22Rv1 (cell line): ENCODE data around the gene E2F7.

Experiments used
- H3K27ac ChIP-seq: fragments of 450-650 bp; 2 replicates; pipeline ENCODE4 v1.5.1; 2017
- ZFX ChIP-seq: fragments of 450-650 bp; IDR thresholded peaks from 2 replicates; pipeline ENCODE4 v1.6.1; 2017; ENCODE audit warnings: antibody characterized with exemption, borderline replicate concordance
- TF ChIP-seq, protein P1 (sequence below): fragments of 450-650 bp; IDR thresholded peaks from 2 replicates; pipeline ENCODE4 v1.5.1; 2017; ENCODE audit warnings: mild to moderate bottlenecking

Gene E2F7, protein sequence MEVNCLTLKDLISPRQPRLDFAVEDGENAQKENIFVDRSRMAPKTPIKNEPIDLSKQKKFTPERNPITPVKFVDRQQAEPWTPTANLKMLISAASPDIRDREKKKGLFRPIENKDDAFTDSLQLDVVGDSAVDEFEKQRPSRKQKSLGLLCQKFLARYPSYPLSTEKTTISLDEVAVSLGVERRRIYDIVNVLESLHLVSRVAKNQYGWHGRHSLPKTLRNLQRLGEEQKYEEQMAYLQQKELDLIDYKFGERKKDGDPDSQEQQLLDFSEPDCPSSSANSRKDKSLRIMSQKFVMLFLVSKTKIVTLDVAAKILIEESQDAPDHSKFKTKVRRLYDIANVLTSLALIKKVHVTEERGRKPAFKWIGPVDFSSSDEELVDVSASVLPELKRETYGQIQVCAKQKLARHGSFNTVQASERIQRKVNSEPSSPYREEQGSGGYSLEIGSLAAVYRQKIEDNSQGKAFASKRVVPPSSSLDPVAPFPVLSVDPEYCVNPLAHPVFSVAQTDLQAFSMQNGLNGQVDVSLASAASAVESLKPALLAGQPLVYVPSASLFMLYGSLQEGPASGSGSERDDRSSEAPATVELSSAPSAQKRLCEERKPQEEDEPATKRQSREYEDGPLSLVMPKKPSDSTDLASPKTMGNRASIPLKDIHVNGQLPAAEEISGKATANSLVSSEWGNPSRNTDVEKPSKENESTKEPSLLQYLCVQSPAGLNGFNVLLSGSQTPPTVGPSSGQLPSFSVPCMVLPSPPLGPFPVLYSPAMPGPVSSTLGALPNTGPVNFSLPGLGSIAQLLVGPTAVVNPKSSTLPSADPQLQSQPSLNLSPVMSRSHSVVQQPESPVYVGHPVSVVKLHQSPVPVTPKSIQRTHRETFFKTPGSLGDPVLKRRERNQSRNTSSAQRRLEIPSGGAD

DNA sequence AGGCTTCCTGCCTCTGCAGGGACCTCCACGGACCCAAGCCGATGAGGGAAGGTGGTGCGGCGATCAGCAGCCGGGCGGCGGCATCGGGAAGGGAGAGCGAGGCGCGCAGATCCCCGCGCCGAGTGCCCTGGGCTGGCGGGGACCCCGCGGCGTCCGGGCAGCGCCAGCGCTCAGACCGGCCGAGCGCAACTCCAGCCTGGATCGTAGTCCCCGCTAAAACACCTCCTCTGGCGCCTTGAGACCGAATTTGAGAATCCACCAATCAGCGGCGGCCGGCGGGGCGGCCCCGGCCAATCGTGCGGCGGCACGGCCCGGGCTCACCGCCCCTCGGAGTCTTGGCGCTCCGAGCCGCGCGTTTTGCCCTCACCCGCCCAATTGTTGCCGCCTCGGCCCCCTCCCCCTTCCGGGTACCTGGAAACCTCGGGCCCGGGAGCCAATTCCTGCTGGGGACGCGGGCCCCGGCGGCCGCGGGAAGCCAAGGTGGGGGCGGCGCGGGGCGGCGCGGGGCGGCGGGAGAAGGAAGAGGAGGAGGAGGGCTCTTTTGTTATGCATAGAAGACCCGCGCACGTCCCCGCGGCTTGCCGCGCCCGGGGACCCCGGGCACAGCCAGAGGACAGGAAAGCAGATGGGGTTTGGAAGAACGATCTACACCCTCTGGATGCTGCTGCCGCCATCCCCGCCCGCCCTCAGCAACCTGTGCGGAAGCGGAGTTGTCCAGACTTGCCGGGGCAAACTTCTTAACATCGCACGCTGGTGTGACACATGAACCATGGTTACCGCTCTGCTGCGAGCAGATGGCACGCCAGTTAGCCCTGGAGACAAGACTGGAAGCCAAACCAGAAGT is at the start of gene E2F7:
Gene E2F7, minus strand, starts transcription at position 209 of the 844 bp plus-strand sequence. CDS start 934 bp downstream, outside the sequence.
- TF ChIP-seq ZFX, result no peak
- TF ChIP-seq, protein P1, sequence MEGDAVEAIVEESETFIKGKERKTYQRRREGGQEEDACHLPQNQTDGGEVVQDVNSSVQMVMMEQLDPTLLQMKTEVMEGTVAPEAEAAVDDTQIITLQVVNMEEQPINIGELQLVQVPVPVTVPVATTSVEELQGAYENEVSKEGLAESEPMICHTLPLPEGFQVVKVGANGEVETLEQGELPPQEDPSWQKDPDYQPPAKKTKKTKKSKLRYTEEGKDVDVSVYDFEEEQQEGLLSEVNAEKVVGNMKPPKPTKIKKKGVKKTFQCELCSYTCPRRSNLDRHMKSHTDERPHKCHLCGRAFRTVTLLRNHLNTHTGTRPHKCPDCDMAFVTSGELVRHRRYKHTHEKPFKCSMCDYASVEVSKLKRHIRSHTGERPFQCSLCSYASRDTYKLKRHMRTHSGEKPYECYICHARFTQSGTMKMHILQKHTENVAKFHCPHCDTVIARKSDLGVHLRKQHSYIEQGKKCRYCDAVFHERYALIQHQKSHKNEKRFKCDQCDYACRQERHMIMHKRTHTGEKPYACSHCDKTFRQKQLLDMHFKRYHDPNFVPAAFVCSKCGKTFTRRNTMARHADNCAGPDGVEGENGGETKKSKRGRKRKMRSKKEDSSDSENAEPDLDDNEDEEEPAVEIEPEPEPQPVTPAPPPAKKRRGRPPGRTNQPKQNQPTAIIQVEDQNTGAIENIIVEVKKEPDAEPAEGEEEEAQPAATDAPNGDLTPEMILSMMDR, result no peak
- H3K27ac ChIP-seq, result peak within 1 kb of the TSS; percentile 85

GRCh38 chr12:77113971-77114370 is 48.6 kb upstream of the E2F7 start:
- TF ChIP-seq, protein P1, result no peak
- TF ChIP-seq ZFX, result no peak

GRCh38 chr12:77108707-77109106 is 43.3 kb upstream of the E2F7 start:
- TF ChIP-seq, protein P1, result no peak
- no peak for TF ChIP-seq ZFX
- H3K27ac ChIP-seq, result no peak overlapping the region

More at GRCh38 chr12:77113971-77114370, 48.6 kb upstream of the E2F7 start:
- no peak overlapping the region for H3K27ac ChIP-seq

DNA sequence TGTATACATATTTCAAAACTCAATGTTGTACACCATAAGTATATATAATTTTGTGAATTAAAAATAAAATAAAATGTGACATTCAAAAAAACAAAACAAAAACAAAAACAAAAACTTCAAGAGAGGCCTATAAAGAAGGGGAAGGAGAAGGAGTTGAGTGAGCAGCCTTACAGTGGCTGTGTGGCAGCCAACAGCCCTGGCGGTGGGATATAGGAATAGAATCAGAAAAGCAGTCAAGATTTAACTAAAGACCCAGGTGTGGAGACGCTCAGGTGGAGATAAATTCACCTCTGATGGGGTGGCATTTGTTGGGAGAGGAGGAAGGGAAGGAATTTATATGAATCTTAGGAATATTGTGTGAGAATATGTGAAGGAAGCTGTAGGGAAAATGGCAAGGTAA is 41.8 kb upstream of the E2F7 start:
- TF ChIP-seq ZFX, result no peak
- TF ChIP-seq, protein P1, result no peak
- H3K27ac ChIP-seq, result no peak overlapping the region

GRCh38 chr12:77104792-77105191 is 39.4 kb upstream of the E2F7 start:
- no peak overlapping the region for H3K27ac ChIP-seq
- TF ChIP-seq, protein P1, result no peak
- TF ChIP-seq ZFX, result no peak

DNA sequence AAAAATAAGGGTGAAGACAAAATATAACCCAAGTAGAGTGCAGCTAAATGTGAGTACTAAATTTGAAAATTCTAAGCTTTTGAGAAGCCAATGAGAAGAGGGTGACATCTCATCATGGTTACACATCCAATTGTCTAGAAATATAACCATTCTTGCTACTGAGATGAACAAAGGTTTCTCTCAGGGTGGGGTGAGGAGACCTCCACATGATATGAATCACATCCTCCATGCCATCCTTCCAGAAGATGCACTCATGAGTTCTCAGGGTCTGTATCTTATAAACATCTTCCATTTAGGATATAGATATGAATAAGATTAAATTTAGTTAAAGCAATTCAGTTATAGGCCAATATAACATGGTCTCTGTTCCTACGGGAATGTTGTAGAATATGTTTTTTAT is 38.9 kb upstream of the E2F7 start:
- no peak for TF ChIP-seq ZFX
- TF ChIP-seq, protein P1, result no peak
- H3K27ac ChIP-seq, result no peak overlapping the region
